Gastroesophageal sphincter (tissue), 4 donors: ENCODE data around the gene PRR5L. TPM values are rescaled to one million over a fixed set of nuclear protein-coding genes. Genes with fewer than 3 reads are reported as not detected.

Experiments
- ATAC-seq: fragments of 150-250 bp; one replicate; pipeline ENCODE4 v1.9.1; 2016; ENCODE audit warnings: mild to moderate bottlenecking, moderate library complexity
- H3K27ac ChIP-seq, 4 donors: fragments of 200-600 bp; sonication (generic) in 3 of 4; 1 replicate in 3 of 4; 2 replicates in 1 of 4; pipeline ENCODE4 v1.5.1; 2016 to 2019
- H3K27me3 ChIP-seq: fragments of 200-600 bp; sonication (generic); one replicate; pipeline ENCODE4 v1.5.1; 2019
- H3K36me3 ChIP-seq, 2 donors: fragments of 200-600 bp; sonication (generic); one replicate each; pipeline ENCODE4 v1.5.1; 2019; ENCODE audit warnings: control low read depth in 1 of 2
- H3K4me1 ChIP-seq, 3 donors: fragments of 200-600 bp; sonication (generic); 1 replicate in 2 of 3; 2 replicates in 1 of 3; pipeline ENCODE4 v1.5.1; 2016 to 2019; ENCODE audit warnings: control low read depth in 2 of 3
- H3K4me3 ChIP-seq, 2 donors: fragments of 200-600 bp; sonication (generic); one replicate each; pipeline ENCODE4 v1.5.1; 2019; ENCODE audit warnings: mild to moderate bottlenecking in 1 of 2, moderate library complexity in 1 of 2
- H3K9me3 ChIP-seq, 3 donors: fragments of 200-600 bp; sonication (generic); one replicate each; pipeline ENCODE4 v1.5.1; 2017 to 2019; ENCODE audit warnings: control low read depth in 2 of 3
- EP300 ChIP-seq: sonication (generic); formaldehyde crosslinking; IDR thresholded peaks from one replicate; pipeline ENCODE4 v1.6.1; 2017; ENCODE audit warnings: antibody characterized with exemption, mild to moderate bottlenecking
- POLR2A ChIP-seq, 2 donors: fragments of 450-650 bp; IDR thresholded peaks; one replicate each; pipeline ENCODE4 v1.6.1; 2017; ENCODE audit warnings: antibody characterized with exemption in 2 of 2, mild to moderate bottlenecking in 2 of 2, moderate library complexity in 1 of 2
- POLR2AphosphoS5 ChIP-seq: sonication (generic); formaldehyde crosslinking; IDR thresholded peaks from one replicate; pipeline ENCODE4 v1.6.1; 2017; ENCODE audit warnings: antibody characterized with exemption
- WGBS, 2 donors: methylation state at CpG; one replicate each; pipeline ENCODE4 v1.1.5; 2018; ENCODE audit warnings: low coverage in 1 of 2; 5-methylcytosine and 5-hydroxymethylcytosine counted together
- total RNA-seq, 4 donors: library from RNA; depleted of rRNA; stranded (reverse); fragments of >200 nt; gene quantifications; one replicate each; pipeline ENCODE4 v1.1.0, GENCODE V29; 2016
- TF ChIP-seq, protein P1 (sequence below), 4 experiments: fragments of 200-600 bp in 2 of 4; fragments of 450-650 bp in 2 of 4; sonication (generic) in 1 of 4; IDR thresholded peaks; one replicate each; pipeline ENCODE4 v1.5.1; 2017 to 2019; ENCODE audit warnings: antibody characterized with exemption in 4 of 4, mild to moderate bottlenecking in 2 of 4, moderate library complexity in 2 of 4

The PRR5L gene
- total RNA-seq, 4 donors from 2014 or later, result 2.8 to 9.7 (median 7.5) TPM

DNA sequence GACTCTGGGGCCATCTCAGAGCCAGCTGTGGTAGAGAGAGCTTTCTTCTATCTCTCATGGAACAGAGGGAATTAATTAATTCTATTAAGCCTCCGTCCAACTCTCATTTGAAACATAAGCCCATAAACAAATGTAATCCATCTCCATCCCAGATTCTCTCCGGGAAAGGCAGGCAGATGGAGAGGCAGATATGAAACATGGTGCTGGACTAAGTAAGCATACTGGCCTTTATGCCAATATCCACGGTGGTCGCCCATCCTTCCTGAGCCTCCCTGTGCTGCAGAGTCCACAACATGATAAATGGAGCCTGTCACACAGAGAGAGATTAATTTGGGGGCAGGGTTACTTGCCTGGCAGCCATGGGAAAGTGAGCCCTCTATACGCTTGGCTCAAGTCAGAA, 44.8 kb downstream of the PRR5L start:
- 49% methylated on average over 5 of the region's 5 CpGs; no CpG with 5 or more reads in 1 of the 2 donors for WGBS, 2 donors
- TF ChIP-seq, protein P1, sequence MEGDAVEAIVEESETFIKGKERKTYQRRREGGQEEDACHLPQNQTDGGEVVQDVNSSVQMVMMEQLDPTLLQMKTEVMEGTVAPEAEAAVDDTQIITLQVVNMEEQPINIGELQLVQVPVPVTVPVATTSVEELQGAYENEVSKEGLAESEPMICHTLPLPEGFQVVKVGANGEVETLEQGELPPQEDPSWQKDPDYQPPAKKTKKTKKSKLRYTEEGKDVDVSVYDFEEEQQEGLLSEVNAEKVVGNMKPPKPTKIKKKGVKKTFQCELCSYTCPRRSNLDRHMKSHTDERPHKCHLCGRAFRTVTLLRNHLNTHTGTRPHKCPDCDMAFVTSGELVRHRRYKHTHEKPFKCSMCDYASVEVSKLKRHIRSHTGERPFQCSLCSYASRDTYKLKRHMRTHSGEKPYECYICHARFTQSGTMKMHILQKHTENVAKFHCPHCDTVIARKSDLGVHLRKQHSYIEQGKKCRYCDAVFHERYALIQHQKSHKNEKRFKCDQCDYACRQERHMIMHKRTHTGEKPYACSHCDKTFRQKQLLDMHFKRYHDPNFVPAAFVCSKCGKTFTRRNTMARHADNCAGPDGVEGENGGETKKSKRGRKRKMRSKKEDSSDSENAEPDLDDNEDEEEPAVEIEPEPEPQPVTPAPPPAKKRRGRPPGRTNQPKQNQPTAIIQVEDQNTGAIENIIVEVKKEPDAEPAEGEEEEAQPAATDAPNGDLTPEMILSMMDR (IDR thresholded peaks at IDR 0.05), result no peak
- no peak for TF ChIP-seq EP300
- no peak for TF ChIP-seq POLR2A (IDR thresholded peaks at IDR 0.05)
- no peak for TF ChIP-seq POLR2AphosphoS5
- no peak for ATAC-seq

DNA sequence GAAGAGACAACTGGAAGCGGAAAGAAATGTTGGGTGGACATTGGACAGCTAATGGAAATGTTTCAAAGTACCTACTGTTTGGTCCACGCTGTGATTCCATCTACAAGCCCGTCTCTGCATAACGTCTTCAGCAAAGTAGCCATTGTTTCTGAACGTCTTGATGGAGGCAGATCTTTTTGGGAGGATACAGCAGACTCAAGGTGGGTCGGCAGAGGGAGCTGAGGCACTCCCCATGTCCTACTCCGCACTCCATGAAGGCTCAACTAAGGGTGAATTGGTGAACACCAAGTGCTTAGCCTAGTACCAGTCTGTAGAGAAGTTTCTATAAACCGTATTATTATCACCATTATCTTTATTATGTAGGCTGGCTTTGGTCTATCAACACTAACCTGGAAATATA, 45.8 kb downstream of the PRR5L start:
- no peaks in the 10 kb centered on the region for H3K9me3 ChIP-seq
- no peaks in the 10 kb centered on the region for H3K36me3 ChIP-seq
- no peak overlapping the region for H3K4me3 ChIP-seq
- 68 to 80% methylated on average over 6 to 8 of the region's 8 CpGs for WGBS, 2 donors
- TF ChIP-seq EP300 (no peak), POLR2A (IDR thresholded peaks at IDR 0.05) (no peak), POLR2AphosphoS5 (no peak)
- TF ChIP-seq, protein P1 (IDR thresholded peaks at IDR 0.05), result no peak
- H3K27ac ChIP-seq, result no peak overlapping the region
- H3K4me1 ChIP-seq, result no peaks in the 10 kb centered on the region
- no peak for ATAC-seq
- H3K27me3 ChIP-seq, result peaks cover 30% of the 10 kb centered on the region

More for the DNA sequence above, 44.8 kb downstream of the PRR5L start:
- Histone ChIP-seq H3K4me1 (no peaks in the 10 kb centered on the region), H3K9me3 (no peaks in the 10 kb centered on the region), H3K27me3 (peaks cover 30% of the 10 kb centered on the region), H3K4me3 (no peak overlapping the region), H3K27ac (no peak overlapping the region), H3K36me3 (no peaks in the 10 kb centered on the region)

DNA sequence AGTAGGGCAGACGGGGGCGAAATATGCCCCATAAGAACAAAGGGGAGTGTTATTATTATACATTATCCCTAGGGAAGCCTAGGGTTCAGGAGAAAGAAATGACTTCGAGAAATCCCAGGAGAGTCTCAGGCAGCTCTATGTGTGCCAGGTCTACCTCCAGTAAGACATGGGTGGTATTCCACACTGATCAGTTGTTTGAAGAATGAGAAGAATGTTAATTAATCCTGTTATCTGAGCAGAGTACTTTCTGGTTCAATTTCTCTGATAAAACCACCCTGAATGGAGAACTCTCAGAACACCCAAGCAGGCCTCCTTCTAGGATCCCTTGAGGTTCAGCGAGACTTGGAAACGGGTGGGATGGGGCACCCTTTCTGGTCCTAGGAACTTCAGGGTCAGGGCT, 46.2 kb downstream of the PRR5L start:
- 88 to 93% methylated on average over 2 to 4 of the region's 5 CpGs for WGBS, 2 donors
- H3K27me3 ChIP-seq, result peaks cover 30% of the 10 kb centered on the region
- H3K4me1 ChIP-seq, result no peaks in the 10 kb centered on the region
- no peaks in the 10 kb centered on the region for H3K36me3 ChIP-seq
- no peak overlapping the region for H3K4me3 ChIP-seq
- no peak for ATAC-seq
- H3K9me3 ChIP-seq, result no peaks in the 10 kb centered on the region
- TF ChIP-seq EP300 (no peak), POLR2AphosphoS5 (no peak), POLR2A (IDR thresholded peaks at IDR 0.05) (no peak)
- TF ChIP-seq, protein P1 (IDR thresholded peaks at IDR 0.05), result no peak
- no peak overlapping the region for H3K27ac ChIP-seq

DNA sequence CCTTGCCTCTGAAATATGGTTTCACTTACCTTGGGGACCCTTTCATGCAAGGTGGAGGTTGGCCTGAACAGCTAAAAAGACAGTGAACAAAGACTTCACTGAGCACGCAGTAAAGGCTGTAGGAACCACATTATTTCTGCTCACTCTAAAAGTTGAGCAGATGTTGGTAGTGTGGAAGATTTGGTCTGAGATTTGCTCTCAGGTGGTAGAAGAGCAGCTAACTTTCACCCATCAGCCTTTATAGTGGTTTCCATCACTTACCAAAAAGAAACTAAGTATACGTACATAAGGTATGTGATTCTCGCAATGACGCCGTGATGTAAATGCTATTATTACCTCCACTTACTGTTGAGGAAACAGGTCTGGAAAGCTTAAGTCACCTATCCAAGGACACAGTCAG, 47.3 kb downstream of the PRR5L start:
- TF ChIP-seq EP300 (no peak), POLR2AphosphoS5 (no peak), POLR2A (IDR thresholded peaks at IDR 0.05) (no peak)
- TF ChIP-seq, protein P1 (IDR thresholded peaks at IDR 0.05), result no peak
- Histone ChIP-seq H3K27ac (no peak overlapping the region), H3K27me3 (peaks cover 30% of the 10 kb centered on the region), H3K36me3 (no peaks in the 10 kb centered on the region), H3K4me3 (no peak overlapping the region), H3K4me1 (no peaks in the 10 kb centered on the region), H3K9me3 (no peaks in the 10 kb centered on the region)
- WGBS, 2 donors, result 93 to 100% methylated on average over 5 of the region's 5 CpGs
- no peak for ATAC-seq

DNA sequence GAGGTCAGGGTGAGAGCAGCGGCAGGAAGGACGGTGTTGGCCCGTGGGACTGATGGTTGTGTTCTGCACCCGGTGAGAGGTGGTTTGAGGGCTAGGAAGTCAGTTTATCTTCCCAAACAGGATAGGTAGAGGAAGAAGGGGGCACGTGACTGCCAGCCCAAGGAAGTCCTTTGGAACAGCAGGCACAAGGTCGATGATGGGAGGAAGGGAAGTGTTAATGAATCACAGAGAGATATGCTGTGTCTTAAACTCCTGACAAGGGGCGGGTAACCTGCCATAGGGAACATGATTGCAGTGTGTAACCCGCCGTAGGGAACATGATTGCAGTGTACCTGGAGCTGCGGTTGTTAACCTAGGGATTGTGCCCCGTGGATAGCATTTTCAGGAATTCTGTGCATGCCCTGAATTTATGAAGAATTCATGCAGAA, 49.0 kb downstream of the PRR5L start:
- TF ChIP-seq POLR2AphosphoS5 (no peak), POLR2A (IDR thresholded peaks at IDR 0.05) (no peak), EP300 (no peak)
- TF ChIP-seq, protein P1 (IDR thresholded peaks at IDR 0.05), result no peak
- no peaks in the 10 kb centered on the region for H3K36me3 ChIP-seq
- H3K4me3 ChIP-seq, result no peak overlapping the region
- 53 to 89% methylated on average over 9 to 11 of the region's 11 CpGs for WGBS, 2 donors
- no peak for ATAC-seq
- peaks cover 22% of the 10 kb centered on the region for H3K27me3 ChIP-seq
- H3K27ac ChIP-seq, result no peak overlapping the region
- H3K9me3 ChIP-seq, result no peaks in the 10 kb centered on the region
- H3K4me1 ChIP-seq, result no peaks in the 10 kb centered on the region
